Measurements from ENCODE around the gene ALDH16A1. TPM values are rescaled to one million over a fixed set of nuclear protein-coding genes. Genes with fewer than 3 reads are reported as not detected.

The ALDH16A1 gene
- total and polyA plus RNA-seq, 10 of the 15 experiments (the other 5 are each of a cell fraction or from before 2014, with no cell fraction given), result 1.7 to 49.3 (median 18.1) TPM

DNA sequence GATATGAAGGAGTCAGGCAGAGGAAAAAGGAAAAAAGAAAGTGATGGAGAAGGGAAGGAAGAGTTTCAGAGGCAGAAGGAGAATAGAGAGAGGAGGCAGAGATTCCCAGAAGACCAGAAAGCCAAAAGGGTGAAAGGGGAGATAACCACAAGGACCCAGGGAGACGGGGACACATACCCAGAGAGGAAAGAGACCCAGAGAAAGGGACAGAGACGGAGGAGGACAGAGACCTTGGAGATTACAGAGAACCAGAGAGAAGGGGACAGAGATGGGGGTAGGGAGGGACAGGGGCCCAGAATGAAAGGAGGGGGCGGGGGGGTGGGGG is 31.2 kb upstream of the ALDH16A1 start (continued):
- TF ChIP-seq FOXK2 (IDR thresholded peaks at IDR 0.05) (no peak), RB1 (IDR thresholded peaks at IDR 0.05; ENCODE audit: borderline replicate concordance) (no peak), POLR2AphosphoS2 (IDR thresholded peaks at IDR 0.05; ENCODE audit: low read depth, low read length) (no peak), SKIL (IDR thresholded peaks at IDR 0.05; ENCODE audit: low read depth, poor library complexity, severe bottlenecking) (no peak), EGR1 (IDR thresholded peaks at IDR 0.05; ENCODE audit: borderline replicate concordance in 1 of 2, low read depth in 2 of 2, low read length in 2 of 2) (no peak), CREB1 (IDR thresholded peaks at IDR 0.05; ENCODE audit: low read depth) (no peak), ZNF207 (IDR thresholded peaks at IDR 0.05; ENCODE audit: borderline replicate concordance) (no peak)
- TF ChIP-seq, protein P1, sequence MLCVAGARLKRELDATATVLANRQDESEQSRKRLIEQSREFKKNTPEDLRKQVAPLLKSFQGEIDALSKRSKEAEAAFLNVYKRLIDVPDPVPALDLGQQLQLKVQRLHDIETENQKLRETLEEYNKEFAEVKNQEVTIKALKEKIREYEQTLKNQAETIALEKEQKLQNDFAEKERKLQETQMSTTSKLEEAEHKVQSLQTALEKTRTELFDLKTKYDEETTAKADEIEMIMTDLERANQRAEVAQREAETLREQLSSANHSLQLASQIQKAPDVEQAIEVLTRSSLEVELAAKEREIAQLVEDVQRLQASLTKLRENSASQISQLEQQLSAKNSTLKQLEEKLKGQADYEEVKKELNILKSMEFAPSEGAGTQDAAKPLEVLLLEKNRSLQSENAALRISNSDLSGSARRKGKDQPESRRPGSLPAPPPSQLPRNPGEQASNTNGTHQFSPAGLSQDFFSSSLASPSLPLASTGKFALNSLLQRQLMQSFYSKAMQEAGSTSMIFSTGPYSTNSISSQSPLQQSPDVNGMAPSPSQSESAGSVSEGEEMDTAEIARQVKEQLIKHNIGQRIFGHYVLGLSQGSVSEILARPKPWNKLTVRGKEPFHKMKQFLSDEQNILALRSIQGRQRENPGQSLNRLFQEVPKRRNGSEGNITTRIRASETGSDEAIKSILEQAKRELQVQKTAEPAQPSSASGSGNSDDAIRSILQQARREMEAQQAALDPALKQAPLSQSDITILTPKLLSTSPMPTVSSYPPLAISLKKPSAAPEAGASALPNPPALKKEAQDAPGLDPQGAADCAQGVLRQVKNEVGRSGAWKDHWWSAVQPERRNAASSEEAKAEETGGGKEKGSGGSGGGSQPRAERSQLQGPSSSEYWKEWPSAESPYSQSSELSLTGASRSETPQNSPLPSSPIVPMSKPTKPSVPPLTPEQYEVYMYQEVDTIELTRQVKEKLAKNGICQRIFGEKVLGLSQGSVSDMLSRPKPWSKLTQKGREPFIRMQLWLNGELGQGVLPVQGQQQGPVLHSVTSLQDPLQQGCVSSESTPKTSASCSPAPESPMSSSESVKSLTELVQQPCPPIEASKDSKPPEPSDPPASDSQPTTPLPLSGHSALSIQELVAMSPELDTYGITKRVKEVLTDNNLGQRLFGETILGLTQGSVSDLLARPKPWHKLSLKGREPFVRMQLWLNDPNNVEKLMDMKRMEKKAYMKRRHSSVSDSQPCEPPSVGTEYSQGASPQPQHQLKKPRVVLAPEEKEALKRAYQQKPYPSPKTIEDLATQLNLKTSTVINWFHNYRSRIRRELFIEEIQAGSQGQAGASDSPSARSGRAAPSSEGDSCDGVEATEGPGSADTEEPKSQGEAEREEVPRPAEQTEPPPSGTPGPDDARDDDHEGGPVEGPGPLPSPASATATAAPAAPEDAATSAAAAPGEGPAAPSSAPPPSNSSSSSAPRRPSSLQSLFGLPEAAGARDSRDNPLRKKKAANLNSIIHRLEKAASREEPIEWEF (IDR thresholded peaks at IDR 0.05; ENCODE audit: insufficient replicate concordance, low read depth, low read length), result no peak

All from GM12878 (cell line).